Cardiac muscle cell (in vitro differentiated cells and primary cell): ENCODE measurements around the gene TMA7. TPM values are rescaled to one million over a fixed set of nuclear protein-coding genes. Genes with fewer than 3 reads are reported as not detected.
"Not testable (repeated sequence)": the region's sequence is repeated elsewhere in the genome, so short reads cannot be mapped to it uniquely, and the experiment has no call there.

ENCODE experiments used
- DNase-seq, 2 donors: peaks; one replicate each; pipeline versions ENCODE4 v3.0.0 to v3.0.0-alpha.2; 2010 to 2017; ENCODE audit warnings: low read depth in 1 of 2, low spot score in 1 of 2
- H3K27ac ChIP-seq: fragments of 200-600 bp; sonication (generic); 2 replicates; pipeline ENCODE4 v1.5.1; 2016
- H3K27me3 ChIP-seq: fragments of 200-600 bp; sonication (generic); 2 replicates; pipeline ENCODE4 v1.6.0; 2016; ENCODE audit warnings: control low read depth
- H3K36me3 ChIP-seq: fragments of 200-600 bp; sonication (generic); 2 replicates; pipeline ENCODE4 v1.5.1; 2016; ENCODE audit warnings: control low read depth
- H3K4me1 ChIP-seq: fragments of 200-600 bp; sonication (generic); 2 replicates; pipeline ENCODE4 v1.8.1; 2017; ENCODE audit warnings: low read depth, mild to moderate bottlenecking, mixed run types
- H3K4me3 ChIP-seq: fragments of 200-600 bp; sonication (generic); 2 replicates; pipeline ENCODE4 v1.5.1; 2016; ENCODE audit warnings: mild to moderate bottlenecking
- H3K9me3 ChIP-seq: fragments of 200-600 bp; sonication (generic); 2 replicates; pipeline ENCODE4 v1.5.1; 2017; ENCODE audit warnings: low read depth, mild to moderate bottlenecking, control low read depth
- polyA plus RNA-seq: library from polyadenylated mRNA; unstranded; fragments of >200 nt; fragmentation: Nextera tagmentation; extraction: Ambion mirVana; gene quantifications from 2 replicates; pipeline ENCODE4 v1.2.1, GENCODE V29; 2016
- total RNA-seq: library from RNA; depleted of rRNA; stranded (reverse); fragments of >200 nt; gene quantifications from 2 replicates; pipeline ENCODE4 v1.2.3, GENCODE V29; 2016
- TF ChIP-seq, protein P1 (sequence below): IDR thresholded peaks from 2 replicates; pipeline ENCODE4 v1.5.1; 2012; ENCODE audit warnings: low read depth, mild to moderate bottlenecking, low read length

TMA7 gene
- total and polyA plus RNA-seq, 2 experiments from 2014 or later, result 172 to 609 TPM

DNA sequence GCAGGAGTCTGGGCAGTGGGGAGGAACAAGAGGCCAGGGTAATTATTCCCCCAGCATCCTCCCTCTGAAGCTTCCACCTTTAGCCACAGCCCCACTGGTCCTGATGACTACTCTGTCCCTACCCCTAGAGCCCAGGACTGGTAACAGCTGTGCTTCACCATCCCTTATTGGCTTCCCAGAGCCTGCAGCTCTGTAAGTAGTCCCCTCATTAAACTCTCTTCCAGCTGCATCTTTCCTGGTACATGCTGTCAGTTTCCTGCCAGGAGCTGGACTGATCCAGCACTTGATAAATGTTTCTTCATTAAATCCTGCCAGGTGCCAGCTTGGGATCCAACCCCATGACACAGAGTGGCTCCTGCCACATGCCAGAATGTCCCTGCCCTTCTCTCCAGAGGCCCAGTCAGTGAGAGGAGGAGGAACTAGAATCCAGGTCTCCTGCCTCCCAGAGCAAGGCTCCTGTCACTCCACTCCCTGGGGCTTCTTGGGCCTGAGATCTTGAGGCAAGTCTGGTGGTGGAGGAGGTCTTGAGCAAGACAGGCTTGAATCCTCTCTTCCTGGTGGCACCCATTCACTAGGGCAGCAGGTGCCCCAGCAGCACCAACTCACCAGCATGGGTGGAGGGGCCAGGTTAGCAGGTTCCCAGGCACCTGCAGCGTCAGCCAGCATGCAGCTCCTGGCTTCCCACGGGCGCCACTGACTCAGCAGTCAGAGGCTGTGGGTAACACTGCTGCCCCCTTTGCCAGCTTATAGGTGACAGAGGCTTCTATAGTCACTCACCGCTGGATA, 40.5 kb upstream of the TMA7 start:
- no peak for DNase-seq
- no peak overlapping the region for H3K27ac ChIP-seq

DNA sequence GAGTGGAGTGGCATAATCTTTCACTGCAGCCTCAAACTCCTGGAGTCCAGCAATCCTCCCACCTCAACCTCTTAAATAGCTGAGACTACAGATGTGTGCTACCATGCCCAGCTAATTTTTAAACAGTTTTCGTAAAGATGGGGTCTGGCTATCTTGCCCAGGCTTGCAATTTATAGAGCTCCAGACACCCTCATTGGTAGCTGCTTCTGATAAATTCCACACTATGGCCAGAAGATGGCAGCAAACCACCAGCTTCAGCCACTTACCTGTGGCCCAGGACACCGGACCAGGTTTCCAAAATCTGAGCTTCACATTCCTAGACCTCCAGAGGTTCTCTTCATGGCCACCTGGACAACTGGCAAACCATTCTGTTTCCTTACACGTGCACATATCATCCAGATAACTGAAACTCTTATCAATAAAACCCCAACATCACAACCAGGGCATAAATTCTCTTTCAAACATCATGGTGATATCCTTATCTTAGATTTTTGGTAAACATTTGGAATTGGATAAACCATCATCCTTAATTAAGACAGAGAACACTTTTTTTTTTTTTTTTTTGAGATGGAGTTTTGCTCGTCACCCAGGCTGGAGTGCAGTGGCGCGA, 39.1 kb upstream of the TMA7 start:
- no peak overlapping the region for H3K27ac ChIP-seq
- H3K36me3 ChIP-seq, result no peaks in the 10 kb centered on the region
- H3K27me3 ChIP-seq, result no peaks in the 10 kb centered on the region
- peak; percentile 67 to 68 for DNase-seq
- H3K4me3 ChIP-seq, result no peak overlapping the region
- TF ChIP-seq, protein P1, sequence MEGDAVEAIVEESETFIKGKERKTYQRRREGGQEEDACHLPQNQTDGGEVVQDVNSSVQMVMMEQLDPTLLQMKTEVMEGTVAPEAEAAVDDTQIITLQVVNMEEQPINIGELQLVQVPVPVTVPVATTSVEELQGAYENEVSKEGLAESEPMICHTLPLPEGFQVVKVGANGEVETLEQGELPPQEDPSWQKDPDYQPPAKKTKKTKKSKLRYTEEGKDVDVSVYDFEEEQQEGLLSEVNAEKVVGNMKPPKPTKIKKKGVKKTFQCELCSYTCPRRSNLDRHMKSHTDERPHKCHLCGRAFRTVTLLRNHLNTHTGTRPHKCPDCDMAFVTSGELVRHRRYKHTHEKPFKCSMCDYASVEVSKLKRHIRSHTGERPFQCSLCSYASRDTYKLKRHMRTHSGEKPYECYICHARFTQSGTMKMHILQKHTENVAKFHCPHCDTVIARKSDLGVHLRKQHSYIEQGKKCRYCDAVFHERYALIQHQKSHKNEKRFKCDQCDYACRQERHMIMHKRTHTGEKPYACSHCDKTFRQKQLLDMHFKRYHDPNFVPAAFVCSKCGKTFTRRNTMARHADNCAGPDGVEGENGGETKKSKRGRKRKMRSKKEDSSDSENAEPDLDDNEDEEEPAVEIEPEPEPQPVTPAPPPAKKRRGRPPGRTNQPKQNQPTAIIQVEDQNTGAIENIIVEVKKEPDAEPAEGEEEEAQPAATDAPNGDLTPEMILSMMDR, result peak; percentile 72
- no peaks in the 10 kb centered on the region for H3K4me1 ChIP-seq
- H3K9me3 ChIP-seq, result no peaks in the 10 kb centered on the region

More for the DNA sequence above, 40.5 kb upstream of the TMA7 start:
- Histone ChIP-seq H3K9me3 (no peaks in the 10 kb centered on the region), H3K4me3 (no peak overlapping the region), H3K27me3 (no peaks in the 10 kb centered on the region), H3K4me1 (no peaks in the 10 kb centered on the region), H3K36me3 (no peaks in the 10 kb centered on the region)
- TF ChIP-seq, protein P1, result no peak

DNA sequence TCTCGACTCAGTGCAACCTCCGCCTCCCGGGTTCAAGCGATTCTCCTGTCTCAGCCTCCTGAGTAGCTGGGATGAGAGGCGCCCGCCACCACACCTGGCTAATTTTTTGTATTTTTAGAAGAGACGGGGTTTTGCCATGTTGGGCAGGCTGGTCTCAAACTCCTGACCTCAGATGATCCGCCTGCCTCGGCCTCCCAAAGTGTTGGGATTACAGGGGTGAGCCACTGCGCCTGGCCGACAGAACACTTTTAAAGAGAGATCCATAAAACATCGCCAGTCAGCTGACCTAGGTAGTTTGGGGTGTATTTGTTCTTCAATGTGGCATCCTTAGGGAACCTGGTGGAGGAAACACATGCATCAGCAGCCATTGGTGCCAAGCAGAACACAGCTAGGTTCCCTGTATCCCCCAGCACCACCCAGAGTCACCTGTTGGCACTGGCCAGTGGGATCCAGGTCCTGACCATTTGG, 38.6 kb upstream of the TMA7 start:
- not testable (repeated sequence) for H3K27ac ChIP-seq, H3K4me1 ChIP-seq, H3K4me3 ChIP-seq, H3K27me3 ChIP-seq, H3K36me3 ChIP-seq, H3K9me3 ChIP-seq, DNase-seq

DNA sequence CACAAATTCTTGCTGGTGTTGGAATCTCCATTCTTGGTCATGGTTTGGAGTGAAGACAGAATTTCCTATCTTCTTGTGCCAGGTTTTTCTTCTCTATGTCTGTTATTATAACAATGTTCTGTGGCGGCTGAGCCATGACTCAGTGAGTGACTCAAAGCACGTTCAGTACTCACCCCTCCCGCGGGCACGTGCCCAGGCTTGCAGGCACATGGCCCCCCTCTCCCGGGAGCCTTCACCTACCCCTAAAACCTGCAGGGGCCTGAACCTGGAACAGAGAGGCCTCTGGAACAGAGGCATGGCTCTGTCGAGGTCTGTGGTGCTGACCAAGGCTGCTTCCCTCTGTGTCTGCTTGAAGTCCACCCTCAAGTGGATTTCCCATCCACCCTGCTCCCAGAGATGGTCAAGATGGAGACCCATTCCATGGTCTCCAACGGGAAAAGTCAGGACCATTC, 37.8 kb upstream of the TMA7 start:
- Histone ChIP-seq H3K9me3 (no peaks in the 10 kb centered on the region), H3K4me1 (no peaks in the 10 kb centered on the region), H3K36me3 (no peaks in the 10 kb centered on the region), H3K4me3 (no peak overlapping the region), H3K27ac (no peak overlapping the region), H3K27me3 (no peaks in the 10 kb centered on the region)
- peak in 1 of 2 donors; percentile 92 for DNase-seq
- TF ChIP-seq, protein P1, result no peak

DNA sequence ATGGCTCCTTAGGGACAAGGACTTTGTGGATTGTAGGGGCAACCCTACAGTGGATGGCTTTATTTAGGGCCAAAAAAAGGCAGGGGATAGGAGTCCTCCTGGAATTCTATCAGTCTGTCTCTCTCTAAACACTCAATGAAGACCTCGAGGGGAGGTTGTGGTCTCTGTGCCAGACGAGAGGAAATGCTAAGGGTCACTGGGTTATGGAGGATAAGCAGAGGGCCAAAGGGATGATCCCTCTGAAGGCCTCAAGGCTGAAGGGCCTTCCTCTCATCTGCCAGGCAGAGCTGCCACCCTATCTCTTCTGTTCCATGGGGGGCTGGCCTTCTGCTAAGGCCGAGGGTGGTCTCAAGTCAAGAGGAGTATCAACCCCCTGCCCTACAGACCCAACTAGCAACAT, 37.1 kb upstream of the TMA7 start:
- no peaks in the 10 kb centered on the region for H3K36me3 ChIP-seq
- no peaks in the 10 kb centered on the region for H3K4me1 ChIP-seq
- no peak overlapping the region for H3K4me3 ChIP-seq
- DNase-seq, result no peak
- TF ChIP-seq, protein P1, result no peak
- H3K27me3 ChIP-seq, result no peaks in the 10 kb centered on the region
- H3K27ac ChIP-seq, result peak overlapping the region; percentile 25
- no peaks in the 10 kb centered on the region for H3K9me3 ChIP-seq
